Measurements from ENCODE around the gene CLNK.

- TF ChIP-seq CTCF (IDR thresholded peaks at IDR 0.05) (no peak), POLR2A (IDR thresholded peaks at IDR 0.05) (no peak)
These were observed 193.6 kb downstream of the CLNK start for GRCh38 chr4:10490996-10491395.
